HG02938 (cell line): ENCODE results near the gene USH2A.
"Not testable (repeated sequence)": the region's sequence is repeated elsewhere in the genome, so short reads cannot be mapped to it uniquely, and the experiment has no call there.

Source experiments
- ATAC-seq: cut with Tn5 transposase; IDR thresholded peaks from one replicate; pipeline ENCODE4 v1.9.1; 2021; ENCODE audit warnings: mild to moderate bottlenecking, moderate library complexity; ENCODE audit not compliant: unreplicated experiment

USH2A gene

DNA sequence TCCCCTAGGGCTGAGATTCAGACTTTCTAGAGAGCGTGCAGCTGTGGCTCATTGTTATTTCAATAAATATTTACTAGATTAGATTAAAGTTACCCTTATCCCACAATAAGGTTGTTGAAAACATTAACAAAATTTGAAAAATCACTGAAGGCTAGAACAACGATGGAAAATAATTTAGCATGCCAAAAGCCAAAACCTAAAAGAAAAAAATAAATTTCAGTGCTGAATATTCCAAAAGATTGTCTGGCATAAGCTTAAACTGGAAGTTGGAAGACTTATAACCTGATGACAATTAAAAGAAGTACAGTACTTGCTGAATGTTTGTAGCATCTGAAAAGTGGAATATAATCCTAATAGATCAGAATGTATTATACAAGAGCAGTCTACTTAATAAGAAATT, 221.3 kb downstream of the USH2A start:
- no peak for ATAC-seq

DNA sequence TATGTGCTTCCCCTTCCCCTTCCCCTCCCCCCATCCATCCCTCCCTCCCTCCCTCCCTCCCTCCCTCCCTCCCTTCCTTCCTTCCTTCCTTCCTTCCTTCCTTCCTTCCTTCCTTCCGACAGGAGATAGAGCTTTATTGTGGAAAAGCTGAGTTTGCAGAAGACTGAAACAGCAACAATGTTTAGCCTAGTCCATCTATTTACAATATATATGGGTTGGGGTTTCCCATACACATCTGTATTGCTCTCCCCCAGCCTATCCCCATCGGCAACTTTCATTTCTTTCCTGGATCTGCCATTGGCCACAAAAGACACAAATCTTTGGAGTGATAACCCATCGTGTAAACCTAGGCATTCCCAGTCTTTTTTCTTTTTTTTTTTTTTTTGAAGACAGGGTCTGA, 222.3 kb downstream of the USH2A start:
- no peak for ATAC-seq

DNA sequence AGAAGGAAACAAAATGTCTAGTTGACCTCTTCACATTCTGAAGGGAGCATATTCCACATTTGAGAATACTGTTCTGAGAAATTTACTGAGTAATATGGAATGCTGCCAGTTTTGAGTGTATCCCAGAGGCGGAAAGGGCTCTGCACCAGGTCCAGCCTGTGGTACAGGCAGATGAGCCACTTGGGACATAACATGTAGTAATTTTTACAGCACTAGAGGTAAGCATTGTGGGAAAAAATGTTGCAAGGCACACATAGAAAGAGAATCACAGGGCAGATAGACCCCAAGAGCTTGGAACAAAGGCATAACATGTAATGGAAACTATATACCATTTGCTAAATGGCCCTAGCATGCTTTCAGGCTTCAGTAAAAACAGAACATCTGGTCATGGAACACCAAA, 228.5 kb downstream of the USH2A start:
- ATAC-seq = no peak

GRCh38 chr1:216193839-216194443, 229.3 kb downstream of the USH2A start:
- ATAC-seq = no peak

- no peak for ATAC-seq
These were observed 232.8 kb downstream of the USH2A start for GRCh38 chr1:216190438-216190837.

- ATAC-seq = no peak
These were observed 236.4 kb downstream of the USH2A start for GRCh38 chr1:216186816-216187215.

DNA sequence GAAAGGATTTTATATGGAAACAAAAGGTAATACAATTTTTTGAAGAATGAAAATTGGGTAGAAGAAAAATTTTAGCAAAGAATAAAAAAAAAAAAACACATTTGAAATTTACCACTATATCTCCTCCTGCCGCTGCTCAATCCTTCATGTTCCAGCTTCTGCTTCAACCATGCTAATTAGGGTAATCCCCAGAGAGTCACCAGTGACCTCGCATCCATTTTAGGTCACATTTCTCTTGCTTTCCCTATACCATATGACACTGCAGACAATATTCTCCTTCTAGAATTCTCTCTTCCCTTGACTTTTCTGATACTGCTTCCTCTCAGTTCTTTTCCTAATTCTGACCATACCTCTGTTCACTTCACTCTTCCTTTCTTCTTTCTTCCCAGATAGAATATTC, 237.1 kb downstream of the USH2A start:
- ATAC-seq = no peak

- no peak for ATAC-seq
These were observed 239.0 kb downstream of the USH2A start for GRCh38 chr1:216184126-216184680.

- ATAC-seq = no peak
These were observed 239.8 kb downstream of the USH2A start for GRCh38 chr1:216183454-216183853.

GRCh38 chr1:216183007-216183406, 240.2 kb downstream of the USH2A start:
- ATAC-seq = no peak

GRCh38 chr1:216181590-216181989, 241.7 kb downstream of the USH2A start:
- no peak for ATAC-seq

DNA sequence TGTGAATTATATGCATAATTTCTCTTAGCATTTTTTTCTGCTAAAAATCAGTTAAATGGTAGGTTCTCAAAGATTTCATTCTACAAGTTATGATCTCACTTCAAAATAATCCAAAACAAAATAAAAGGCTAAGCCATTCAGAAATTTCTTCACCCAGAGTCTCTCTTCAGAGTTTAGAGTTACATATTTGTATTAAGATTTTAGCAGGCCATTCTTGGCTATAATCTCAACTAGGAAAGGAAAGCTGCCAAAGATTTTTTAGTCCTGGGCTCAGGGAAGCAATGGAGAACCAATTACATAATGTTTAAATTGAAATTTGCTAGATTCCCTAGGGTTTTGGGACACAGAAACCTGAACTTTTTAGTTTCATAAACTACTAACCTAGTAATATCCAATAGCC, 245.0 kb downstream of the USH2A start:
- ATAC-seq = no peak

DNA sequence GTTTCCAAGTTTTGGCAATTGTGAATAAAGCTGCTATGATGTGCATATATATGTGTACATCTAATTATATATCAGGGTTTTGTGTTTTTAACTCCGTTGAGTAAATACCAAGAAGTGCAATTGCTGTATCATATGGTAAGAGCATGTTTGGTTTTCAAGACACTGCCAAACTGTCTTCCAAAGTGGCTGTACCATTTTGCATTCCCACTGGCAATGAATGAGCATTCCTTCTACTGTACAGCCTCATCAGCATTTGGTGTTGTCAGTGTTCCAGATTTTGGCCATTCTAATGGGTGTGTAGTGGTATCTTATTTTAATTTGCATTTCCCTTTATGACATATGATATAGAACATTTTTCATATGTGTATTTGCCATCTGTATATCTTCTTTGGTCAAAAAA, 246.3 kb downstream of the USH2A start:
- no peak for ATAC-seq

DNA sequence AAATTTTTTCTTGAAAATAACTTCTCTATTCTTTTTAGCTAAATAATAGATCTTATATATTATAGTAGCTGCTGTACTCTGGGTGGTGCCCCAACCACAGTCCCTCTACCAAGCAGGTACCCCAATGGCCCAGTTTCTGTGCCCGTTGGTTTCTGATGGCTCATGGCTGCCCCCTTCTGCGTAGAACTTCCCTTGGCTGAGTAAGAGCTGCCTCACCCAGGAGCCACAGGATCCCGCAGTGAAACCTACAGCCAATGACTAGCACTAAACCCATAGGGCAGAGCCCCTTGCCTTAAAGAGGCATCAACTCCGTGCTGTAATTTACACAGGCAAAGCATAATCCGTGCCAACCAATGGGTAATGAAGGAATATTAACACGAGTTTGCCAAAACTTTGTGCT, 247.5 kb downstream of the USH2A start:
- ATAC-seq = no peak

- ATAC-seq = no peak
These were observed 249.8 kb downstream of the USH2A start for GRCh38 chr1:216173376-216173995.

DNA sequence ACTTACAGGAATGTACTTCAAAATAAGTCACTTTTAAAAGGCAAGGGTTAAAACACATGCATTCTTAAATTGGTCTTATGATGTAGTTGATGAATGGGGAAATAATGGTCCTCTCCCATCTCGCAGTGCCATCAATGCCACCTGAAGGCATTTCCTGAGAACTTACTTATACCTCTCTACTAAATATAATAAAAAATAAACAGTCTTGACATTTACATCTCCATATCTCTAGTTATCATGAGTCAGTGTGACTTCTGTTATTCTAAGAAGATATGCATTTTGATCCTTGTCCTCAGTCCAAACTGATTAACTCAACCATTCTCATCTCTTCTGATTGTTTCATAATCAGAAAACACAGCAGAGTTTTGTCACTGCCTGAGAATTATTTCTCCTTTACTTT, 253.9 kb downstream of the USH2A start:
- no peak for ATAC-seq

- ATAC-seq = no peak
These were observed 254.7 kb downstream of the USH2A start for GRCh38 chr1:216168546-216168945.

DNA sequence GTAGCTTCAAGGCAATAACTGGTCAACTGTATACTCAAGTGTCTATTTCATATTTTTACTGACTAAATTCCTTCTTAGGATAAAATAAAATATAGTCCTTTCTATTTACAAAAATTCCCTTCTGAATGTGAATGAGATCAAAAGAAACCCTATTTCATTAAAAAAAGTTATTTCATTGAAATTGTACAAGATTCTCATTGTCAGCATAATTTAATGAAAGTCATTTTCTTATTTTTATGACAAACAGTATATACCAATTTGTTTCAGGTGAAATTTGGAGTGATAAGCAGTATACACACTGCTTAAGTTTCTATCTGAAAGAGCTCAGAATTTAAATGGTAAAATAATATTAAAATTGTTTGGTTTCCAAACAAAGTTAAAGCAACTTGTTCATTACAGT, 269.2 kb downstream of the USH2A start:
- ATAC-seq = no peak

GRCh38 chr1:216153130-216153529, 270.1 kb downstream of the USH2A start:
- ATAC-seq = no peak

DNA sequence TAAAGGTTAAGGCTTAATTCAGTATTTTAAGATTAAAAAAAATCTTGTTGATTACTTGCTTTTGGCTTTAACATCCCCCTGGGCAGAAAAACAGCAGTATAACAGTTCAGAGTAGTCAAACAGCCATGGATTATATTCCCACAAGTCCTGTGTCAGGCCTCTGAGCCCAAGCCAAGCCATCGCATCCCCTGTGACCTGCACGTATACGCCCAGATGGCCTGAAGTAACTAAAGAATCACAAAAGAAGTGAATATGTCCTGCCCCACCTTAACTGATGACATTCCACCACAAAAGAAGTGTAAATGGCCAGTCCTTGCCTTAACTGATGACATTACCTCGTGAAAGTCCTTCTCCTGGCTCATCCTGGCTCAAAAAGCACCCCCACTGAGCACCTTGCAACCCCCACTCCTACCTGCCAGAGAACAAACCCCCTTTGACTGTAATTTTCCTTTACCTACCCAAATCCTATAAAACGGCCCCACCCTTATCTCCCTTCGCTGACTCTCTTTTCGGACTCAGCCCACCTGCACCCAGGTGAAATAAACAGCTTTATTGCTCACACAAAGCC, 277.7 kb downstream of the USH2A start:
- not testable (repeated sequence) for ATAC-seq

DNA sequence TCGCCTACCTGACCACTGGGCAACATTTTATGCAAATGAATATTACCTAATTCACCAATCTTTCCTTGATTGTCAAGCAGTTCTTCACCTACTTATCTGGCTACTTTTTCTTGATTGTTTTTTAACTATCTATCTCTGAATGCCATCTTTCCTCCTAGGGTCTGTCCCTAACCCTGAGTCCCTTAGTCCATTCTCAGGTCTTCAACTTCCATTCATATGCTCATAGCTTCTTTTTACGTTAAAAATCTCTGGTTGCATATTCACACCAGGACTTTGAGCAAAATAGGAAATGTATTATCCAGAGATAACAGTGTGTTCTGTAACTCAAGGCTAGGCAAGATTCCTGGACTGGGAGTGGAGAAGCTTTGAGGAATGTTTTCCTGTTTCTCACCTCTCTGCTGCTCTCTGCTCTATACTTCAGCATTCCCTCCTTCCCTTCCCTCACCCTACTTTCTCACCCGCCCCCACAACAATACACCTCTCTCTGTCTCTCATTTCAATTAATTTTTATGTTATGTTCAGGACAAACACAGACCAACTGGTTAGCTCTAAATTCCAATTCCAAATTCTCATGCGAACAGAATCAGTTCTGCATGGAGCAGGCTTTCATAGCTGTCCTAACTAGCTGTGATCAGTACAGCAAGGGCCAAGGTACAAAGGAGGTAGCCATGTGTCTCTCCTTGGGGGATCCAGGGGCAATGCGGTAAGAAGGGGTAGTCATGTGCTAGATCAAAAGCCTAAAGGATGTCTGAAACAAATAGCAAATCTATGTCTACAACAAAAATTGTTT, 278.4 kb downstream of the USH2A start:
- ATAC-seq = no peak

GRCh38 chr1:216142921-216143320, 280.3 kb downstream of the USH2A start:
- no peak for ATAC-seq
